Osteoblast (primary cell): ENCODE results near the gene ZNF654. TPM values are rescaled to one million over a fixed set of nuclear protein-coding genes. Genes with fewer than 3 reads are reported as not detected.
"Not testable (repeated sequence)": the region's sequence is repeated elsewhere in the genome, so short reads cannot be mapped to it uniquely, and the experiment has no call there.

Experiments used
- DNase-seq: peaks from one replicate; pipeline ENCODE4 v3.0.0; 2011; ENCODE audit warnings: low spot score, mixed read lengths; ENCODE audit not compliant: insufficient read length; ENCODE audit errors: missing footprints
- H2AFZ ChIP-seq: 2 replicates; pipeline ENCODE4 v1.6.0; 2011; ENCODE audit warnings: mild to moderate bottlenecking, low read length
- H3K27ac ChIP-seq: 2 replicates; pipeline ENCODE4 v1.5.1; 2011; ENCODE audit warnings: mild to moderate bottlenecking, low read depth, low read length, moderate library complexity
- H3K27me3 ChIP-seq: 2 replicates; pipeline ENCODE4 v1.6.0; 2012; ENCODE audit warnings: mild to moderate bottlenecking, control low read depth, inconsistent platforms, low read length, moderate library complexity; ENCODE audit not compliant: insufficient read depth
- H3K36me3 ChIP-seq: 2 replicates; pipeline ENCODE4 v1.5.1; 2011; ENCODE audit warnings: mild to moderate bottlenecking, low read length, control low read depth, moderate library complexity; ENCODE audit not compliant: insufficient read depth
- H3K4me1 ChIP-seq: 2 replicates; pipeline ENCODE4 v1.5.1; 2011; ENCODE audit warnings: mild to moderate bottlenecking, low read length, control low read depth, moderate library complexity; ENCODE audit not compliant: insufficient read depth
- H3K4me2 ChIP-seq: 2 replicates; pipeline ENCODE4 v1.6.0; 2011; ENCODE audit warnings: mild to moderate bottlenecking, low read length; ENCODE audit not compliant: insufficient read depth
- H3K4me3 ChIP-seq: fragments of 200-600 bp; sonication (generic); 3 replicates; pipeline ENCODE4 v1.5.1; 2012; ENCODE audit warnings: mild to moderate bottlenecking, low read length, inconsistent platforms; ENCODE audit not compliant: insufficient read depth
- H3K79me2 ChIP-seq: 2 replicates; pipeline ENCODE4 v1.6.0; 2012; ENCODE audit warnings: mild to moderate bottlenecking, low read length, control low read depth, inconsistent platforms; ENCODE audit not compliant: insufficient read depth
- H3K9me3 ChIP-seq: 2 replicates; pipeline ENCODE4 v1.5.1; 2011; ENCODE audit warnings: low read depth, low read length, control low read depth
- H4K20me1 ChIP-seq: 2 replicates; pipeline ENCODE4 v1.6.0; 2012; ENCODE audit warnings: mild to moderate bottlenecking, low read length, control low read depth; ENCODE audit not compliant: insufficient read depth
- CTCF ChIP-seq: IDR thresholded peaks from 2 replicates; pipeline ENCODE4 v1.5.1; 2011; ENCODE audit warnings: mild to moderate bottlenecking, low read depth, low read length, moderate library complexity; ENCODE audit errors: extremely low read depth
- total RNA-seq: library from RNA; depleted of rRNA; stranded (reverse); fragments of >200 nt; gene quantifications from 2 replicates; pipeline ENCODE4 v1.2.3, GENCODE V29; 2012

The ZNF654 gene
- 21.8 and 23.2 TPM in 2 replicates for total RNA-seq

GRCh38 chr3:88058581-88059379 lies at the start of gene ZNF654, which contains the start of gene CGGBP1:
Gene ZNF654, plus strand, starts transcription at chr3:88059255. Its CDS starts 65 bp downstream, at chr3:88059320.
Gene CGGBP1, minus strand, starts transcription at chr3:88059005. Its CDS starts 3,029 bp downstream, at chr3:88055976.
- peak within 1 kb of the TSS; percentile 94 for H3K4me3 ChIP-seq
- peaks cover 72% of the 10 kb centered on the region for H3K79me2 ChIP-seq
- no peaks in the 10 kb centered on the region for H3K9me3 ChIP-seq
- H3K4me1 ChIP-seq, result peaks cover 27% of the 10 kb centered on the region
- H3K27me3 ChIP-seq, result no peaks in the 10 kb centered on the region
- peaks cover 32% of the 10 kb centered on the region for H4K20me1 ChIP-seq
- peak within 1 kb of the TSS; percentile 91 for H3K4me2 ChIP-seq
- H3K36me3 ChIP-seq, result peaks cover 18% of the 10 kb centered on the region
- peak within 1 kb of the TSS; percentile 94 for H2AFZ ChIP-seq
- no peak for TF ChIP-seq CTCF
- peak within 1 kb of the TSS; percentile 71 for H3K27ac ChIP-seq
- DNase-seq, result peak; percentile 97

GRCh38 chr3:88010810-88011209 lies 48.2 kb upstream of the ZNF654 start:
- H3K27me3 ChIP-seq, result no peaks in the 10 kb centered on the region
- H2AFZ ChIP-seq, result no peak overlapping the region
- no peaks in the 10 kb centered on the region for H3K9me3 ChIP-seq
- H3K4me1 ChIP-seq, result no peaks in the 10 kb centered on the region
- no peak overlapping the region for H3K27ac ChIP-seq
- H4K20me1 ChIP-seq, result no peaks in the 10 kb centered on the region
- H3K4me2 ChIP-seq, result no peak overlapping the region
- H3K79me2 ChIP-seq, result no peaks in the 10 kb centered on the region
- H3K36me3 ChIP-seq, result no peaks in the 10 kb centered on the region
- DNase-seq, result no peak
- TF ChIP-seq CTCF, result no peak
- no peak overlapping the region for H3K4me3 ChIP-seq

- no peak for DNase-seq
These were observed 45.5 kb upstream of the ZNF654 start for GRCh38 chr3:88013592-88013991.

GRCh38 chr3:88015656-88016055 lies 43.4 kb upstream of the ZNF654 start:
- not testable (repeated sequence) for H3K4me2 ChIP-seq, H3K9me3 ChIP-seq, H3K27ac ChIP-seq, H3K27me3 ChIP-seq, DNase-seq, H4K20me1 ChIP-seq, H3K4me1 ChIP-seq, H3K4me3 ChIP-seq, H2AFZ ChIP-seq, H3K79me2 ChIP-seq, H3K36me3 ChIP-seq

More at GRCh38 chr3:88013592-88013991, 45.5 kb upstream of the ZNF654 start:
- Histone ChIP-seq H3K4me2 (no peak overlapping the region), H3K9me3 (no peaks in the 10 kb centered on the region), H2AFZ (no peak overlapping the region), H3K4me3 (no peak overlapping the region), H3K27ac (no peak overlapping the region), H3K36me3 (no peaks in the 10 kb centered on the region), H3K4me1 (no peaks in the 10 kb centered on the region), H4K20me1 (no peaks in the 10 kb centered on the region), H3K27me3 (no peaks in the 10 kb centered on the region), H3K79me2 (no peaks in the 10 kb centered on the region)
- TF ChIP-seq CTCF, result no peak
